ENCODE data around the gene KMT5C.

The KMT5C gene

GRCh38 chr19:55348317-55349034 is 8.8 kb downstream of the KMT5C start:
- DNase-seq, result no peak

GRCh38 chr19:55350620-55351315 is 11.1 kb downstream of the KMT5C start:
- DNase-seq, result no peak

GRCh38 chr19:55352040-55352439 is 12.4 kb downstream of the KMT5C start:
- no peak for DNase-seq

GRCh38 chr19:55352549-55353145 is 13.0 kb downstream of the KMT5C start:
- no peak for DNase-seq

- no peak for DNase-seq
Observed at GRCh38 chr19:55353356-55353802, 13.7 kb downstream of the KMT5C start.

GRCh38 chr19:55353803-55354697 is 14.4 kb downstream of the KMT5C start:
- DNase-seq, result peak; percentile 45

GRCh38 chr19:55354698-55355212 is 15.1 kb downstream of the KMT5C start, which contains the start of gene COX6B2:
Gene COX6B2 (minus strand): TSS chr19:55354719. CDS start chr19:55354521, 198 bp downstream.
- DNase-seq, result no peak

GRCh38 chr19:55355213-55355821 is 15.6 kb downstream of the KMT5C start:
- DNase-seq, result no peak

- DNase-seq, result no peak
Observed at GRCh38 chr19:55358493-55358892, 18.8 kb downstream of the KMT5C start.

- no peak for DNase-seq
Observed at GRCh38 chr19:55358943-55359908, 19.6 kb downstream of the KMT5C start.

- no peak for DNase-seq
Observed at GRCh38 chr19:55360902-55361301, 21.2 kb downstream of the KMT5C start.

GRCh38 chr19:55362174-55362989 is 22.7 kb downstream of the KMT5C start:
- DNase-seq, result no peak

- no peak for DNase-seq
Observed at GRCh38 chr19:55362990-55363716, 23.5 kb downstream of the KMT5C start, which contains the start of gene GARIN5B. Gene GARIN5B (minus strand): TSS chr19:55363260. CDS start chr19:55363066, 194 bp downstream.

GRCh38 chr19:55365245-55365644 is 25.6 kb downstream of the KMT5C start:
- no peak for DNase-seq

GRCh38 chr19:55365964-55366363 is 26.3 kb downstream of the KMT5C start:
- DNase-seq, result no peak

- no peak for DNase-seq
Observed at GRCh38 chr19:55366790-55367189, 27.1 kb downstream of the KMT5C start.

GRCh38 chr19:55368106-55368505 is 28.4 kb downstream of the KMT5C start:
- no peak for DNase-seq

- DNase-seq, result peak; percentile 66
Observed at GRCh38 chr19:55368701-55369563, 29.3 kb downstream of the KMT5C start.

Measured in fibroblast of skin of right quadriceps (primary cell).